Activated CD8-positive, alpha-beta memory T cell treated with anti-CD3 and anti-CD28 coated beads for 48 hours (primary cell): ENCODE results near the gene IL20RB.
"Not testable (repeated sequence)": the region's sequence is repeated elsewhere in the genome, so short reads cannot be mapped to it uniquely, and the experiment has no call there.

ENCODE experiments used
- DNase-seq, 3 experiments: peaks; one replicate each; pipeline ENCODE4 v3.0.0-alpha.2; 2020; ENCODE audit warnings: low read depth in 2 of 3, low spot score in 2 of 3

IL20RB gene

DNA sequence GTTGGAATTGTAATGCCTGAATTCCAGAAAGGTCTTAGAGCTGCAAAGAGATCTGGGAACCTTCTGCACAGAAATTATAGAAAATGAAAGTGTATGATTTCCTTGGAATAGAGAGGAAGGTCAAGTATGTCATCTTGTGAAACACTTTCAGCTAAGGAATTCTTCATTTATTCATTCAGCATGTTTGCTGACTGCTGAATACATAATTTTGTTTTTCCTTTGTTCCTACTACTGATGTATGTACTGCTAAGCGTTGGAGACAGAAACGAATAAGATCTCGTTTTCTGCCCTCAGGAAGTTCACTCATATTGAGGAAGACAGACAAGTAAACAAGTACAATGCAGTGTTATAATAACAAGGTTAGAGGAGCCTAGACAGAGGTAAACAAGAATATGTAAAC is 14.3 kb upstream of the IL20RB start:
- no peak for DNase-seq

DNA sequence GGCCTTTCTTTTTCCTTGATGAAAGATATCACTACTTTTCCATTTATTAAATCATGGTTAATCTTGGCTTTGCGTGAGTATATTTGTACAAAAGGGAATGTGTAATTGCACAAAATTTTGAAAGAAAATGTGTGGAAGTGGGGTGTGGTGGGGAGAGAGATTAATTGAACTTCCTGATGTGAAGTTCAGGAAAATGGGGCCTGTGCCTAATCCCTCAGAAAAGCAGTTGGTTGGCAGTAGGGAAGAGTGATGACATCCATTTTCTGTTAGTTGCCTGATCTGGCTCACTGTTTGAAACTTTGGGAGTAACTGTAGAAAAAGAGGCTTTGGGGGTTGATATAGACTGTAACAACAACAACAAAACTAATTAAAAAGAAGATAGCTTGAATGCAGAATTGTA is 10.8 kb upstream of the IL20RB start:
- DNase-seq, result no peak

GRCh38 chr3:136947477-136947876 is 10.3 kb upstream of the IL20RB start:
- no peak for DNase-seq

DNA sequence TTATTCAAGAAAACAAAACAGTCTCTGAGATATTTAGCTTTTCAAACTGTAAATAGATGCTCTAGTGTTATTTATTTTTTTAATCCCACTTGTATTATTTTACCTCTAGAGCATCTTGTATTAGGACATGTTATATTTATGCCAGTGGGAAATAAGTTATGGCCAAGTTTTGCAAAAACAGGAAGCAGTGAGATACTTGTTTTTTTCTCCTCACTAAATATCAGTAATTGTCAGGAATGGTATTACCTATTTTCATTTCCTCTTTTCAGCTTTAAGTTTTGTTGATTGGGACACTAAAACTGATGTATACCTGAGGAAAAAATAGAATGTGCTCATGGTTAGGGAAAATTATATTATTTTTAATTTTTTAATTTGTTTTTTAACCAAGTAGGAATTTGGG is 8.6 kb upstream of the IL20RB start:
- DNase-seq, result no peak

DNA sequence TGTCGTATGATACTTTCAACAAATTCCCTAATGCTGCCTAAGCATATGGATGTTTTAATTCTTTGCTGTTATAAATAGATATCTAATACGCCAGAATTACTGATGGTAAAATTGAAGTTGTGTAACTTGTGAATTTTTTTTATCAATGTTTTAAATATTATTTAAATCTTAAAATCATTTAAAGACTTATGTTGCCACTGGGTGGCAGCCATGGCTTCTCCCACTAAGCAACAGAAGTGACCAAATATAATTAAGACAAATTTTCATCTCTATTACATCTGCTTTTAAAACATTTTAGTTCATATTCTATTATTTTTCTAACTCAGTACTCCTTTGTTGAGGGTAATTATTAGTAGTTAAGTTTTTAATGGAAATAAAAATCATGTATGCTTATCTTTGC is 8.1 kb upstream of the IL20RB start:
- DNase-seq, result no peak

DNA sequence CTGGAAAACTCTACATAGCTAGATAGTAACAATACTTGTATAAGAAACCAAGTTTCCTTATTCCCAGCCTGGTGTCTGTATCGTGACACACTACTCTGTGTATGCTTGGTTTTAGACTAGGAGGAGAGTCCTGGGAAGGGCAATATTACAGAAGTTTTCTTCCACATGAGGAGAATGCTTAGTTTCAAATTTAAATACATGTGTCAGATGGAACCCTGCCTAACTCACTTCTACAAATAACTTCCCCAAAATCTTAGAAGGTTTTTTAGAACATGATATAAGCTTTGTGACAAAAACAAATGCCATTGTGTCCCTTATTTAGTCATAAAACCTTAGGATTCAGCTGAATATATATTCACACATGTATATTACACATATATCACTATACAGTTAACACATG is 7.2 kb upstream of the IL20RB start:
- DNase-seq, result no peak

DNA sequence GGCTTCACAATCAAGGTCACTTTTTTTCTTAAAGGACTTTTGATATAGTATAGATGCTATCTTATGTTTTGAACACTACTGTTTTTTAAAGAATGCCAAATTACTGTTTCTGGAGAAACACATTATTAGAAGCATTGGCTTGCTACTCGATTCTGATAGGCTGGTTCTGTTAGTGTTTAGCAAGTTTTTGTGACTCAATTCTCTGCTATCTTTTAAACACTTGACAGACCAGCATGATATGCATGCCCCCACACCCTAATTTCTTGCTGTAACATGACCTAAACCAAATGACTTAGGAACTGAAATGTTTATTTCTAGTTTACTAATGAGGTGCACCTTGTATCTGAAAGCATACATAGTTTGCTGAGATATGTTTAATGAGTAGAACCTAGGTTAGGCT is 5.5 kb upstream of the IL20RB start:
- DNase-seq, result no peak

GRCh38 chr3:136954251-136954650 is 3.5 kb upstream of the IL20RB start:
- no peak for DNase-seq

- DNase-seq, result no peak
Observed at GRCh38 chr3:136954980-136955780, 2.6 kb upstream of the IL20RB start.

GRCh38 chr3:136955813-136956212 is 2.0 kb upstream of the IL20RB start:
- DNase-seq, result no peak

- no peak for DNase-seq
Observed at GRCh38 chr3:136956971-136957370, 812 bp upstream of the IL20RB start.

DNA sequence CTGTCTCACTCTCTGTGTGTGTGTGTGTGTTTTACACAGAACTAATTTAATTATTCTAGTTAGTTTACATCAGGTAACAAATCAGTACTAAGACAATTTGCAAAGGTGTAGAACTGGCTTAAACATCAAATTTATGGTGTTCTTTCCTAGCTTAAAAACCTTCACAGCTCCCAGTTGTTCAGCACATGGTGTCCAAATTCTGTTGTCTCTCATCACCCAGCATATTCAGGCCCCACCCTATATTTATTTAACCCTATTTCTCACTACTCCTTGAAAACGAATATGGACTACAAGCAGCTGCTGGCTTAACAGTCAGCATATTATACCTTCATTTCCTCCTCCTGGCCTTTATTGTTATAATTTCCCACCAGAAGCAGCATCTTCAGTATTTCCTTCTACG is 1.2 kb downstream of the IL20RB start:
- DNase-seq, result no peak

GRCh38 chr3:136959599-136959998 is 1.8 kb downstream of the IL20RB start:
- DNase-seq, result no peak

DNA sequence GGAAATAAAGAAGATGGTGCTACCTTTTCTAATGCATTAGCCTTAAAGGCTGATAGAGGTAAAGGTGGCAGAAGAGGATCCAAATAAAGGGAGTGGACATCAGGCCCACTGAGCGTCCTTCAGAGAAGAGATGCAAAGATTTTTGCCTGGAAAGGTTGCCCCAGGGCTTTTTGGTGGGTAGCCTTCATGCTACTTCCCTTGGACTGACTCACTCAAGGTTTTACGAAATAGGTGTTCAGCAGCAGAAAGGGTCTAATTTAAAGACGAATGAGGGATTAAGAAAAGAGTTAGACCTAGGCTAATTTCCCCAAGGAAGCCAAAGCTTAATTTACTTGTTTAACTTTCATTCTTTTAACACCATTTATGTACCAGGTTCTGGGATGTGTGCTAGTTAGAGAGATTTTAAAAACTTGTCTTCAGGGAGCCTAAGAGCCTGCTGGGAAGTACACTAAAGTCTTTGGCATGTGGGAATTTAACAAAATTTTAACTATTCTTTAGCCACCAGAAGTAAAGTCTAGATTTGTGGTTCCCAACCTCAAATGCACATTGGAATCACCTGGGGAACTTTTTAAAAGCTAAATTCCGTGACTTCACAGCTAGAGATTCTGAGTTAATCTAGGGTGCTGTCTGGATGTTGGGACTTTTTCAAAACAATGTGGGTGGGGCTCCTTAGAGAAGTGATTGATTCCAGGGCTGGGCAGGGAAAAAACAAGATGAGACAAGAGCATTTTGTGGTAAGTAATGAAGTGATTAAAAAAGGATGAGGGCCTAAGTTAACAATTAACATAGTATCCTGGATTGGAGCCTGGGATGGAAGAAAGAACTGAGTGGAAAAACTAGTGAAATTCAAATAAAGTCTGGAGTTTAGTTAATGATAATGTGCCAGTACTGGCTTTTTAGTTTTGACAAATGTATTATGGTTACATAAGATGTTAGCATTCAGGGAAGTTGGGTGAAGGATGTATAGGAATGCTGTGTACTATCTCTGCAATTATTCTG is 3.4 kb downstream of the IL20RB start:
- no peak for DNase-seq

DNA sequence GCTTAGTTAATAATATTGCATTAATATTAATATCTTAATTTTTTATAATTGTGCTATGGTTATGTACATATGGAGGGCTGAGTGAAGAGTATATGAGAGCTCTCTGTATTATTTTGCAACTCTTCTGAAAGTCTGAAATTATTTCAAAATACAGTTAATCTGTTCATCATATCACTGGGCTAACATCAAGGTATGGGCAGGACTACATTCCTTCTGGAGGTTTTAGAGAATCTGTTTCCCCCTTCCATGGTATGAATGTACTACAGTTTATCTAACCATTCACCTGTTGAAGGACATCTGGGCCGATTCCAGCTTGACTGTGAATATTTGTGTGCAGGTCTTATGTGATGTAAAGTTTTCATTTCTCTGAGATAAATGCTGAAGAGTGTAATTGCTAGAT is 5.1 kb downstream of the IL20RB start:
- no peak for DNase-seq

- DNase-seq, result not testable (repeated sequence)
Observed at GRCh38 chr3:136969539-136969938, 11.8 kb downstream of the IL20RB start.

GRCh38 chr3:136973352-136973751 is 15.6 kb downstream of the IL20RB start:
- DNase-seq, result no peak

DNA sequence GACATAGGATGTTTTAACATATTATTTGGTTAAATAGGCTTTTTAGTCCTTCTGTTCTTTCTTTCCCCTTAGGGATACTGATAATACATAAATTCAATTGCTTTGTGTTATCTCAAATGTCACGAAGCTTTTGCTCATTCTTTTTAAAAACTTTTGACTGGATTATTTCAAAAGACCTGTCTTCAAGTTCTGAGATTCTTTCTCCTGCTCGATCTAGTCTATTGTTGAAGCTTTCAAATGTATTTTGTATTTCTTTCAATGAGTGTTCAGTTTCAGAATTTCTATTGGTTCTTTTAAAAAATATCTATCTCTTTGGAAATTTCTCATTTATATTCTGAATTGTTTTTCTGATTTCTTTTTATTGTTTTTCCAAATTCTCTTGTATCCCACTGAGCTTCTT is 16.9 kb downstream of the IL20RB start:
- no peak for DNase-seq

DNA sequence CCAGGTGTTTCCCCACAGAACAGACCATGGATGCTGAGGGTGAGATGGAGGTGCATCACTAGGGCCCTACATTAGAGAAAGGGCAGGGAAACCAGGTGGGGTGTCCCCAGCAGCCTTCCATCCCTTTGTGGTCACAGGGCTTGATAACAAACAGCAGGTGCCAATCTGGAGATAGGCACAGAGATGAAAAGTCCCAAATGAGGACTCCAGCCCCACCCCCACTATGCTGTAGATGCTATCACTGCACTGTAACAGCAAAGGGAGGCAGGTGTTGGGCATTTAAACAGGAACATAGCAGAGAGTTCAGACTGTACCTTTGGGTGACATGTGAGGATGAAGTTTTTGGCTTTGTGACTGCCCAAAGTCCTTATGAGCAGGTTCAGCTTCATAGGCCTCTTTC is 21.4 kb downstream of the IL20RB start:
- no peak for DNase-seq

DNA sequence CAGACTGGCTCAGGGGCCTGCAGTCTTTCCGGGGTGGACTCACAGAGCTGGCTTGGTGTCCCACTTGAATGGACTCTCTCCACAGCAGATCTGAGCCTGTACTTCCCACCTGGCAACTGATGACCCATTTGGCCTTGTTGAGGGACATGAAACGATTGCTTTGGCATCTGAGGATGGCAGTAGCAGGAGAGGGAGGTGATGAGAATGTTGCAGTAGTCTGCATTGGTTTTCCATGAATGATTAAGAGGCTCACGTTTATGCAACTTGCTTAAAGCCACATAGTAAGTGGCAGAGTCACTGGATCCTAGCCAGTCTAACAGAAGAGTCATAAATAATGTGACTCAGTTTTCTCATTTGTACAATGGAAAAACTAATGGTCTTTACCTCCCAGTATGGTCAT is 21.9 kb downstream of the IL20RB start:
- DNase-seq, result no peak

DNA sequence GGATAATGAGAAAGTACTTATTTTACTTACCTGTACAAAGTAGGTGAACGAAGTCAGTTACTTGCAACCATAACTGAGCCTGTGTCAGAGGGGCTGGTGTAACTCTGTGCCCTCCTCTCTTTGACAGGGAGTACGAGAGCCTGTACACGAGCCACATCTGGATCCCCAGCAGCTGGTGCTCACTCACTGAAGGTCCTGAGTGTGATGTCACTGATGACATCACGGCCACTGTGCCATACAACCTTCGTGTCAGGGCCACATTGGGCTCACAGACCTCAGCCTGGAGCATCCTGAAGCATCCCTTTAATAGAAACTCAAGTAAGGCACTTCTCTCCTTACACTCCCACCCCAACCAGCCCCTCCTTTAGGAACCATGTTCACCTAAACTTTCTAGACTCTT is 24.2 kb downstream of the IL20RB start:
- no peak for DNase-seq

GRCh38 chr3:136982520-136983138 is 24.8 kb downstream of the IL20RB start:
- DNase-seq, result no peak
